HEK293 (cell line): ENCODE data around the gene PKDREJ.

Experiments used
- CTCF ChIA-PET: fragments of 350-600 bp; formaldehyde crosslinking; extraction: SDS; loops from one replicate; lab custom pipeline; 2021; ENCODE audit warnings: antibody characterized with exemption; lab: Yijun Ruan, JAX
- POLR2A ChIA-PET: fragments of 300-600 bp; formaldehyde crosslinking; extraction: SDS; loops from one replicate; lab custom pipeline; 2020; ENCODE audit warnings: antibody characterized with exemption, inconsistent platforms; lab: Yijun Ruan, JAX
- H3K27ac ChIP-seq: fragments of 200-500 bp; sonication (Bioruptor generic); 2 replicates; pipeline ENCODE4 v1.5.1; 2014; ENCODE audit warnings: low read depth, low read length, control low read depth, inconsistent platforms; ENCODE audit errors: extremely low read depth
- H3K36me3 ChIP-seq, 2 experiments: fragments of 200-500 bp in 1 of 2; sonication (Bioruptor generic) in 1 of 2; 1 replicate in 1 of 2; 2 replicates in 1 of 2; pipeline ENCODE4 v1.5.1; 2014 to 2017; ENCODE audit warnings: inconsistent platforms in 2 of 2, low read length in 2 of 2; ENCODE audit not compliant: control insufficient read depth in 2 of 2, insufficient read depth in 1 of 2
- H3K4me1 ChIP-seq: fragments of 200-500 bp; sonication (Bioruptor generic); 2 replicates; pipeline ENCODE4 v1.5.1; 2014; ENCODE audit warnings: mild to moderate bottlenecking, low read length, inconsistent platforms; ENCODE audit not compliant: control insufficient read depth, insufficient read depth
- H3K4me3 ChIP-seq: 2 replicates; pipeline ENCODE4 v1.5.1; 2011; ENCODE audit warnings: low read depth, mild to moderate bottlenecking, control low read depth, low read length, moderate library complexity
- H3K9me3 ChIP-seq: fragments of 200-500 bp; sonication (Bioruptor generic); 2 replicates; pipeline ENCODE4 v1.5.1; 2014; ENCODE audit warnings: low read depth, low read length, inconsistent platforms; ENCODE audit not compliant: control insufficient read depth, insufficient read depth
- CTCF ChIP-seq: fragments of 450-650 bp; formaldehyde crosslinking; IDR thresholded peaks from 2 replicates; pipeline ENCODE4 v1.5.1; 2016; ENCODE audit warnings: missing biosample characterization, missing genetic modification characterization
- GLI2 ChIP-seq: fragments of 450-650 bp; formaldehyde crosslinking; IDR thresholded peaks from 2 replicates; pipeline ENCODE4; 2017; ENCODE audit warnings: missing biosample characterization, missing genetic modification characterization, low read depth, borderline replicate concordance
- GLIS1 ChIP-seq: fragments of 450-650 bp; formaldehyde crosslinking; IDR thresholded peaks from 2 replicates; pipeline ENCODE4 v1.5.1; 2016; ENCODE audit warnings: missing biosample characterization, missing genetic modification characterization
- HOXC10 ChIP-seq: sonication (generic); formaldehyde crosslinking; IDR thresholded peaks from 2 replicates; pipeline ENCODE4 v1.8.1; 2023; ENCODE audit warnings: mild to moderate bottlenecking, missing genetic modification reagents
- KLF1 ChIP-seq: fragments of 450-650 bp; formaldehyde crosslinking; IDR thresholded peaks from 2 replicates; pipeline ENCODE4 v1.5.1; 2016; ENCODE audit warnings: missing biosample characterization, missing genetic modification characterization
- WT1 ChIP-seq: fragments of 450-650 bp; formaldehyde crosslinking; IDR thresholded peaks from 2 replicates; pipeline ENCODE4 v1.5.1; 2016; ENCODE audit warnings: missing biosample characterization, missing genetic modification characterization
- ZNF138 ChIP-seq: fragments of 450-650 bp; formaldehyde crosslinking; IDR thresholded peaks from 2 replicates; pipeline ENCODE4 v1.5.1; 2016; ENCODE audit warnings: missing biosample characterization, missing genetic modification characterization, borderline replicate concordance
- ZNF146 ChIP-seq: fragments of 450-650 bp; formaldehyde crosslinking; IDR thresholded peaks from 2 replicates; pipeline ENCODE4 v1.5.1; 2016; ENCODE audit warnings: missing biosample characterization, missing genetic modification characterization
- ZNF19 ChIP-seq: fragments of 450-650 bp; formaldehyde crosslinking; IDR thresholded peaks from 2 replicates; pipeline ENCODE4; 2016; ENCODE audit warnings: missing biosample characterization, missing genetic modification characterization, low read depth
- ZNF223 ChIP-seq: fragments of 450-650 bp; formaldehyde crosslinking; IDR thresholded peaks from 2 replicates; pipeline ENCODE4 v1.5.1; 2016; ENCODE audit warnings: missing biosample characterization, missing genetic modification characterization
- ZNF280C ChIP-seq: fragments of 450-650 bp; formaldehyde crosslinking; IDR thresholded peaks from 2 replicates; pipeline ENCODE4 v1.5.1; 2016; ENCODE audit warnings: missing biosample characterization, missing genetic modification characterization
- ZNF362 ChIP-seq: fragments of 450-650 bp; formaldehyde crosslinking; IDR thresholded peaks from 2 replicates; pipeline ENCODE4 v1.5.1; 2016; ENCODE audit warnings: missing biosample characterization, missing genetic modification characterization
- ZNF416 ChIP-seq: fragments of 450-650 bp; formaldehyde crosslinking; IDR thresholded peaks from 2 replicates; pipeline ENCODE4 v1.5.1; 2016; ENCODE audit warnings: missing biosample characterization, missing genetic modification characterization
- ZNF433 ChIP-seq: fragments of 450-650 bp; formaldehyde crosslinking; IDR thresholded peaks from 2 replicates; pipeline ENCODE4 v1.5.1; 2016; ENCODE audit warnings: missing biosample characterization, missing genetic modification characterization, low read depth
- ZNF558 ChIP-seq: fragments of 450-650 bp; formaldehyde crosslinking; IDR thresholded peaks from 2 replicates; pipeline ENCODE4 v1.5.1; 2016; ENCODE audit warnings: missing biosample characterization, missing genetic modification characterization
- ZNF629 ChIP-seq: fragments of 450-650 bp; formaldehyde crosslinking; IDR thresholded peaks from 2 replicates; pipeline ENCODE4 v1.5.1; 2017; ENCODE audit warnings: missing biosample characterization, missing genetic modification characterization
- ZSCAN18 ChIP-seq: fragments of 450-650 bp; formaldehyde crosslinking; IDR thresholded peaks from 2 replicates; pipeline ENCODE4 v1.5.1; 2016; ENCODE audit warnings: missing biosample characterization, missing genetic modification characterization
- TF ChIP-seq, protein P1 (sequence below): fragments of 450-650 bp; formaldehyde crosslinking; IDR thresholded peaks from 2 replicates; pipeline ENCODE4 v1.5.1; 2016; ENCODE audit warnings: missing biosample characterization, missing genetic modification characterization
- TF ChIP-seq, protein P2 (sequence below): fragments of 450-650 bp; formaldehyde crosslinking; IDR thresholded peaks from 2 replicates; pipeline ENCODE4 v1.5.1; 2016; ENCODE audit warnings: missing biosample characterization, missing genetic modification characterization

Gene PKDREJ

GRCh38 chr22:46237453-46238124 is 25.6 kb downstream of the PKDREJ start:
- Histone ChIP-seq H3K9me3 (no peaks in the 10 kb centered on the region), H3K27ac (no peak overlapping the region), H3K4me1 (peaks cover 5% of the 10 kb centered on the region; the same call in 1 of the 2 replicates), H3K36me3 (peaks cover 2 to 7% of the 10 kb centered on the region in 2 experiments; a peak in 2 of 3 replicates), H3K4me3 (no peak overlapping the region)
- ChIA-PET CTCF (interaction anchor here (0.5 to 0.7 kb wide), 3 partner anchors 130 to 566 kb away, joined by 3 to 6 read pairs (median 4); no protein-coding TSS in a partner anchor), POLR2A (interaction anchor here (0.6 kb wide), 1 partner anchor 24 kb away, joined by 3 read pairs; no protein-coding TSS in a partner anchor)
- TF ChIP-seq, protein P1, sequence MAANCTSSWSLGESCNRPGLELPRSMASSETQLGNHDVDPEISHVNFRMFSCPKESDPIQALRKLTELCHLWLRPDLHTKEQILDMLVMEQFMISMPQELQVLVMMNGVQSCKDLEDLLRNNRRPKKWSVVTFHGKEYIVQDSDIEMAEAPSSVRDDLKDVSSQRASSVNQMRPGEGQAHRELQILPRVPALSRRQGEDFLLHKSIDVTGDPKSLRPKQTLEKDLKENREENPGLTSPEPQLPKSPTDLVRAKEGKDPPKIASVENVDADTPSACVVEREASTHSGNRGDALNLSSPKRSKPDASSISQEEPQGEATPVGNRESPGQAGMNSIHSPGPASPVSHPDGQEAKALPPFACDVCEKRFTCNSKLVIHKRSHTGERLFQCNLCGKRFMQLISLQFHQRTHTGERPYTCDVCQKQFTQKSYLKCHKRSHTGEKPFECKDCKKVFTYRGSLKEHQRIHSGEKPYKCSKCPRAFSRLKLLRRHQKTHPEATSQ = no peak

DNA sequence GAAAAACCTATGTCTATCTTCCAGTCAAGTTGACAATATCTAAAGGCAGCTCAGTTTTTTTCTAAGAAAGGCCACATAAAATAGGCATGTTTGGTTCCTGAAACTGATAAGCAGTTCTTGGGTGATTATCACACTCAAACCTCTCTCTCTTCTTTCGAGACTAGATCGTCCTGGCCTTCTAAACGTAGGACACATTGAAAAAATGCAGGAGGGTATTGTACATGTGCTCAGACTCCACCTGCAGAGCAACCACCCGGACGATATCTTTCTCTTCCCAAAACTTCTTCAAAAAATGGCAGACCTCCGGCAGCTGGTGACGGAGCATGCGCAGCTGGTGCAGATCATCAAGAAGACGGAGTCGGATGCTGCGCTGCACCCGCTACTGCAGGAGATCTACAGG is 28.2 kb downstream of the PKDREJ start:
- Histone ChIP-seq H3K4me3 (no peak overlapping the region), H3K36me3 (peaks cover 3 to 14% of the 10 kb centered on the region in 2 experiments; a peak in 2 of 3 replicates), H3K9me3 (no peaks in the 10 kb centered on the region), H3K27ac (no peak overlapping the region), H3K4me1 (peaks cover 5% of the 10 kb centered on the region; the same call in 1 of the 2 replicates)
- POLR2A ChIA-PET = no interaction called here
- CTCF ChIA-PET = interaction anchor here (0.8 to 1.5 kb wide), 3 partner anchors 9 to 118 kb away, joined by 3 to 5 read pairs (median 4); no protein-coding TSS in a partner anchor
- TF ChIP-seq ZNF416 = no peak
- no peak for TF ChIP-seq WT1 (tag by site-specific recombination)
- TF ChIP-seq, protein P2, sequence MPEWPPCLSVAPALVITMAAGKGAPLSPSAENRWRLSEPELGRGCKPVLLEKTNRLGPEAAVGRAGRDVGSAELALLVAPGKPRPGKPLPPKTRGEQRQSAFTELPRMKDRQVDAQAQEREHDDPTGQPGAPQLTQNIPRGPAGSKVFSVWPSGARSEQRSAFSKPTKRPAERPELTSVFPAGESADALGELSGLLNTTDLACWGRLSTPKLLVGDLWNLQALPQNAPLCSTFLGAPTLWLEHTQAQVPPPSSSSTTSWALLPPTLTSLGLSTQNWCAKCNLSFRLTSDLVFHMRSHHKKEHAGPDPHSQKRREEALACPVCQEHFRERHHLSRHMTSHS (tag by site-specific recombination) = no peak
- TF ChIP-seq ZNF629 = no peak
- no peak for TF ChIP-seq ZNF146 (tag by site-specific recombination)
- TF ChIP-seq ZNF362 (tag by site-specific recombination) = no peak
- TF ChIP-seq KLF1 (tag by site-specific recombination) = no peak
- TF ChIP-seq ZNF280C (tag by site-specific recombination) = no peak
- no peak for TF ChIP-seq CTCF (tag by site-specific recombination)
- no peak for TF ChIP-seq ZNF223 (tag by site-specific recombination)
- no peak for TF ChIP-seq ZNF558 (tag by site-specific recombination)
- no peak for TF ChIP-seq GLI2 (tag by site-specific recombination)
- TF ChIP-seq ZNF19 (tag by site-specific recombination) = no peak
- TF ChIP-seq GLIS1 = no peak
- no peak for TF ChIP-seq ZNF138 (tag by site-specific recombination)
- no peak for TF ChIP-seq ZSCAN18 (tag by site-specific recombination)
- no peak for TF ChIP-seq HOXC10 (CRISPR knock-in tag)
- no peak for TF ChIP-seq ZNF433 (tag by site-specific recombination)
